Prostate gland (tissue), 2 donors: ENCODE results near the gene APLP2. TPM values are rescaled to one million over a fixed set of nuclear protein-coding genes. Genes with fewer than 3 reads are reported as not detected.

Source experiments
- DNase-seq: peaks from one replicate; pipeline ENCODE4 v3.0.0-alpha.2; 2019; ENCODE audit warnings: low spot score
- H3K27ac ChIP-seq, 2 donors: fragments of 200-600 bp; sonication (generic); 2 replicates each; pipeline ENCODE4 v1.5.1; 2017 to 2019
- H3K27me3 ChIP-seq: fragments of 200-600 bp; sonication (generic); replicated peaks from 2 replicates; pipeline ENCODE4 v1.5.1; 2019; ENCODE audit not compliant: insufficient read depth
- H3K36me3 ChIP-seq, 2 donors: fragments of 200-600 bp; sonication (generic); 1 replicate in 1 of 2; 2 replicates in 1 of 2; pipeline versions ENCODE4 v1.5.1 to v1.8.1; 2017 to 2019
- H3K4me1 ChIP-seq: fragments of 200-600 bp; sonication (generic); replicated peaks from 2 replicates; pipeline ENCODE4 v1.5.1; 2019
- H3K4me3 ChIP-seq, 2 donors: fragments of 200-600 bp; sonication (generic); 2 replicates each; pipeline ENCODE4 v1.5.1; 2017 to 2019
- H3K9me3 ChIP-seq: fragments of 200-600 bp; sonication (generic); 2 replicates; pipeline ENCODE4 v1.5.1; 2017
- POLR2A ChIP-seq: fragments of 450-650 bp; IDR thresholded peaks from one replicate; pipeline ENCODE4 v1.6.1; 2016; ENCODE audit warnings: antibody characterized with exemption, mild to moderate bottlenecking
- POLR2AphosphoS5 ChIP-seq: sonication (generic); formaldehyde crosslinking; IDR thresholded peaks from one replicate; pipeline ENCODE4 v1.6.1; 2017; ENCODE audit warnings: antibody characterized with exemption
- WGBS: methylation state at CpG from one replicate; pipeline ENCODE4 v1.1.5; 2018; 5-methylcytosine and 5-hydroxymethylcytosine counted together
- intact Hi-C: fragments of 100-400 bp; cut with DNase I; formaldehyde crosslinking; loops from one replicate; pipeline ENCODE4 v1.14.2; 2022
- total RNA-seq, 2 donors: library from RNA; depleted of rRNA; stranded (reverse); fragments of >200 nt; gene quantifications; one replicate each; pipeline ENCODE4 v1.1.0, GENCODE V29; 2016
- TF ChIP-seq, protein P1 (sequence below), 4 experiments: fragments of 200-600 bp in 2 of 4; fragments of 450-650 bp in 2 of 4; sonication (generic) in 2 of 4; IDR thresholded peaks; 1 replicate in 3 of 4; 2 replicates in 1 of 4; pipeline ENCODE4 v1.5.1; 2016 to 2019; ENCODE audit warnings: antibody characterized with exemption in 4 of 4, mild to moderate bottlenecking in 2 of 4, moderate library complexity in 2 of 4

APLP2 gene
- total RNA-seq, 2 donors from 2014 or later: 222 to 434 TPM

DNA sequence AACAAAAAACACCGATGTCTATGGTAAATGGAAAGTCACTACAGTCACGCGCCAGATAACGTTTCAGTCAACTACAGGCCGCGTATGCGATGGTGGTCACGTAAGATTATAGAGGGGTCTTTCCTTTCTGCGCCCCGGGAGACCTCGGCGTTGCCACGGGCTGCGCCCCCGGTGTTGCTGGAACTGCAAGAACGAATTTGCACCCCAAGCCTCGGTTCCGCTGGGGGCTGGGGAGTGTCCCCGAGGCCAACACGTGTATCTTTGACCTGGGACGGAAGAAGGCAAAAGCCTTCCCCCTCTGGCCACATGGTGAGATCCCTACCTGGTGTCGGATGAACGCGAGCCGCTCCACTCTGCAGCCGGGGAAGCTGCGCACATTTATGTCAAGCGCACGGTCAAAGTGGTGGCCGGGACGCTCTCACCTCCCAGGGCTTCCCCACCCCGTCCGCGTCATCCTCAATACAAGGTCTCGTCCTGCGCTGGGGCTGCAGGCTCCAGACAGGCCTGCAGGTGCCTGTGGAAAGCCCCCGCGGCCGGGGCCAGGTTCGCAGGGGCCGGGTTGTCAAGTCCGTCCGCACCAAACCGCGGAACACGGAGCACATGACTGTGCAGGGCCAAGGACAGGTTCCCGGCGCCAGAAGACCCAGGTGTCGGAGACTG lies 29.3 kb upstream of the APLP2 start:
- no peaks in the 10 kb centered on the region for H3K4me1 ChIP-seq
- WGBS: 94% methylated on average over 49 of the region's 49 CpGs
- H3K27me3 ChIP-seq: no peaks in the 10 kb centered on the region
- intact Hi-C loops: no loop called here
- TF ChIP-seq POLR2A (no peak), POLR2AphosphoS5 (no peak)
- TF ChIP-seq, protein P1, sequence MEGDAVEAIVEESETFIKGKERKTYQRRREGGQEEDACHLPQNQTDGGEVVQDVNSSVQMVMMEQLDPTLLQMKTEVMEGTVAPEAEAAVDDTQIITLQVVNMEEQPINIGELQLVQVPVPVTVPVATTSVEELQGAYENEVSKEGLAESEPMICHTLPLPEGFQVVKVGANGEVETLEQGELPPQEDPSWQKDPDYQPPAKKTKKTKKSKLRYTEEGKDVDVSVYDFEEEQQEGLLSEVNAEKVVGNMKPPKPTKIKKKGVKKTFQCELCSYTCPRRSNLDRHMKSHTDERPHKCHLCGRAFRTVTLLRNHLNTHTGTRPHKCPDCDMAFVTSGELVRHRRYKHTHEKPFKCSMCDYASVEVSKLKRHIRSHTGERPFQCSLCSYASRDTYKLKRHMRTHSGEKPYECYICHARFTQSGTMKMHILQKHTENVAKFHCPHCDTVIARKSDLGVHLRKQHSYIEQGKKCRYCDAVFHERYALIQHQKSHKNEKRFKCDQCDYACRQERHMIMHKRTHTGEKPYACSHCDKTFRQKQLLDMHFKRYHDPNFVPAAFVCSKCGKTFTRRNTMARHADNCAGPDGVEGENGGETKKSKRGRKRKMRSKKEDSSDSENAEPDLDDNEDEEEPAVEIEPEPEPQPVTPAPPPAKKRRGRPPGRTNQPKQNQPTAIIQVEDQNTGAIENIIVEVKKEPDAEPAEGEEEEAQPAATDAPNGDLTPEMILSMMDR (IDR thresholded peaks at IDR 0.05): no peak
- H3K9me3 ChIP-seq: no peaks in the 10 kb centered on the region
- no peak overlapping the region for H3K27ac ChIP-seq
- no peaks in the 10 kb centered on the region for H3K36me3 ChIP-seq
- H3K4me3 ChIP-seq: no peak overlapping the region
- DNase-seq: no peak

GRCh38 chr11:130042093-130042591 lies 27.6 kb upstream of the APLP2 start:
- intact Hi-C loops: no loop called here
- no peak for TF ChIP-seq POLR2AphosphoS5
- TF ChIP-seq POLR2A: no peak
- TF ChIP-seq, protein P1 (IDR thresholded peaks at IDR 0.05): no peak
- no peak overlapping the region for H3K27ac ChIP-seq
- DNase-seq: no peak
- H3K36me3 ChIP-seq: no peaks in the 10 kb centered on the region
- no peaks in the 10 kb centered on the region for H3K27me3 ChIP-seq
- WGBS: 84% methylated on average over 16 of the region's 16 CpGs
- no peaks in the 10 kb centered on the region for H3K9me3 ChIP-seq
- H3K4me3 ChIP-seq: no peak overlapping the region
- no peaks in the 10 kb centered on the region for H3K4me1 ChIP-seq

DNA sequence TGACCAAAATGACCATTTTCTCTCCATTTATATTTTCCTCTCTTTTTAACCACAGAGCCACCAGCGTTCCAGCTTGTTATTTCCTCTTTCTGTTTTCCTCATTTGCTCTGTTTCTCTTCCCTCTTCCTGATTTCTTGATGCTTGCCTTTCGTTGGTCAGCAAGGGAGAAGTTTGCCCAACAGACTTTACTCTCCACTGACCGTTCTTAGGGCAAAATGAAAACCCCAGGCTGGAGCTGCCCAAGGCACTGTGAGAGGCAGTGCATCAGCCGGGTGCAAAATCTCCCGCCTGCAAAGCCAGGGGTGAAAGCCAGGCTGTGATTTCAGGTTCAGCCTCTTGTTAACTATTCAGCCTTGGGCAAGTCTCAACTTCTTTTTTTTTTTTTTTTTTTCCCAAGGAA lies 26.1 kb upstream of the APLP2 start:
- Histone ChIP-seq H3K27me3 (no peaks in the 10 kb centered on the region), H3K27ac (no peak overlapping the region), H3K9me3 (no peaks in the 10 kb centered on the region), H3K4me3 (no peak overlapping the region), H3K36me3 (no peaks in the 10 kb centered on the region), H3K4me1 (no peaks in the 10 kb centered on the region)
- TF ChIP-seq, protein P1 (IDR thresholded peaks at IDR 0.05): no peak
- no peak for TF ChIP-seq POLR2AphosphoS5
- TF ChIP-seq POLR2A: no peak
- DNase-seq: no peak
- intact Hi-C loops: no loop called here
- 51% methylated on average over 5 of the region's 5 CpGs for WGBS

DNA sequence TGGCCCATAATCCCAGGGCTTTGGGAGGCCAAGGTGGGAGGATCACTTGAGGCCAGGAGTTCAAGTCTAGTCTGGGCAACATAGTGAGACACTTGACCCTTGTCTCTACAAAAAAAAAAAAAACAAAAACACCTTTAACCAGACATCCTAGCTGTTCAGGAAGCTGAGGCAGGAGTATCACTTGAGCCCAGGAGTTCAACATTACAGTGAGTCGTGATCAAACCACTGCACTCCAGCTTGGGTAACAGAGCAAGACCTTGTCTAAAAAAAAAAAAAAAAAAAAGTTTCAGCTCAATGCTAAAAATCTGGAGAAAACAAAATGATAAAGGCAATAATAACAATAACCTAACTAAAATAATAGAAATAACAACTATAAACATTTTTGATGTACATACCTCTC lies 22.6 kb upstream of the APLP2 start:
- no peaks in the 10 kb centered on the region for H3K36me3 ChIP-seq
- no peak for DNase-seq
- H3K27ac ChIP-seq: no peak overlapping the region
- no peaks in the 10 kb centered on the region for H3K9me3 ChIP-seq
- no peak overlapping the region for H3K4me3 ChIP-seq
- no peaks in the 10 kb centered on the region for H3K27me3 ChIP-seq
- H3K4me1 ChIP-seq: peaks cover 8% of the 10 kb centered on the region
- intact Hi-C loops: no loop called here
- WGBS: 89% methylated on average over 1 of the region's 1 CpG
- TF ChIP-seq, protein P1 (IDR thresholded peaks at IDR 0.05): no peak
- TF ChIP-seq POLR2AphosphoS5 (no peak), POLR2A (no peak)

DNA sequence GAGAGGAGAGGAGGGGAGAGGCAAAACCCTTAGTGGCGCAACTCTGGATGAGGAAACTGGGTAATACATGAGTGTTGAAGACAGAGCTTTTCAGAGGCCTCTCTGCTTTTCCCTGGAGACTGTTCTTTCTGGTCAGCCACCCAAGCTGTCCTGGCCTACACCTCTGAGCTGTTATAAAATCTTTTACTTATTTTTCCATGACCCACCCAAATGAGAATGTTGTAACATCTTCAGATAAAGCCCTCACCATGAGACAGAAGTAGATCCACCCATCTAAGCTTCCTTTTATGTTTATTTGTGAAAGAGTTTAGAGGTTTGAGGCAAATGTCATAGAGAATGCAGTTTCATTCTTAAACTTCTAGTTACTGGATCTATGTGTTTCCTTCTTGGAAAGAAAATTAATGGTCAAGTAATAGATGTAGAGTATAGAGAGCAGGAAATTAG lies 20.3 kb upstream of the APLP2 start:
- WGBS: 74% methylated on average over 1 of the region's 1 CpG
- TF ChIP-seq POLR2A (no peak), POLR2AphosphoS5 (no peak)
- TF ChIP-seq, protein P1 (IDR thresholded peaks at IDR 0.05): no peak
- Histone ChIP-seq H3K4me3 (no peak overlapping the region), H3K4me1 (peaks cover 8% of the 10 kb centered on the region), H3K27ac (peak overlapping the region in 1 of 2 donors; percentile 37), H3K9me3 (no peaks in the 10 kb centered on the region), H3K36me3 (no peaks in the 10 kb centered on the region), H3K27me3 (no peaks in the 10 kb centered on the region)
- no peak for DNase-seq
- intact Hi-C loops: no loop called here
